ENCODE results near the gene FBXL16. TPM values are rescaled to one million over a fixed set of nuclear protein-coding genes. Genes with fewer than 3 reads are reported as not detected.
A peak's percentile ranks its signal among the peaks of the same experiment; 100 is the strongest.

Gene FBXL16
- total and polyA plus RNA-seq, 9 of the 15 experiments (the other 6 are each of a cell fraction or from before 2014, with no cell fraction given) = 0.21 to 8.2 (median 1.7) TPM

- TF ChIP-seq, protein P1, sequence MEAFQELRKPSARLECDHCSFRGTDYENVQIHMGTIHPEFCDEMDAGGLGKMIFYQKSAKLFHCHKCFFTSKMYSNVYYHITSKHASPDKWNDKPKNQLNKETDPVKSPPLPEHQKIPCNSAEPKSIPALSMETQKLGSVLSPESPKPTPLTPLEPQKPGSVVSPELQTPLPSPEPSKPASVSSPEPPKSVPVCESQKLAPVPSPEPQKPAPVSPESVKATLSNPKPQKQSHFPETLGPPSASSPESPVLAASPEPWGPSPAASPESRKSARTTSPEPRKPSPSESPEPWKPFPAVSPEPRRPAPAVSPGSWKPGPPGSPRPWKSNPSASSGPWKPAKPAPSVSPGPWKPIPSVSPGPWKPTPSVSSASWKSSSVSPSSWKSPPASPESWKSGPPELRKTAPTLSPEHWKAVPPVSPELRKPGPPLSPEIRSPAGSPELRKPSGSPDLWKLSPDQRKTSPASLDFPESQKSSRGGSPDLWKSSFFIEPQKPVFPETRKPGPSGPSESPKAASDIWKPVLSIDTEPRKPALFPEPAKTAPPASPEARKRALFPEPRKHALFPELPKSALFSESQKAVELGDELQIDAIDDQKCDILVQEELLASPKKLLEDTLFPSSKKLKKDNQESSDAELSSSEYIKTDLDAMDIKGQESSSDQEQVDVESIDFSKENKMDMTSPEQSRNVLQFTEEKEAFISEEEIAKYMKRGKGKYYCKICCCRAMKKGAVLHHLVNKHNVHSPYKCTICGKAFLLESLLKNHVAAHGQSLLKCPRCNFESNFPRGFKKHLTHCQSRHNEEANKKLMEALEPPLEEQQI (IDR thresholded peaks at IDR 0.05) = no peak
- TF ChIP-seq DIDO1 (tag; IDR thresholded peaks at IDR 0.05; ENCODE audit: low read depth) (no peak), TAF9B (IDR thresholded peaks at IDR 0.05; ENCODE audit: partially characterized antibody) (no peak), BRD4 (IDR thresholded peaks at IDR 0.05) (0 out of 2 replicates have a peak, but pooled peaks have one; percentile 51), HDAC8 (tag; IDR thresholded peaks at IDR 0.05) (no peak), ZNF583 (CRISPR knock-in tag; IDR thresholded peaks at IDR 0.05) (no peak), GATAD2B (IDR thresholded peaks at IDR 0.05; ENCODE audit: borderline replicate concordance) (peak; percentile 80), SMARCE1 (IDR thresholded peaks at IDR 0.05) (no peak), HDGF (IDR thresholded peaks at IDR 0.05) (no peak), NCOA1 (IDR thresholded peaks at IDR 0.05; ENCODE audit: low read depth) (no peak), HMG20A (CRISPR knock-in tag; conservative IDR thresholded peaks at IDR 0.05) (no peak), MEIS2 (IDR thresholded peaks at IDR 0.05; ENCODE audit: partially characterized antibody) (no peak), ARID4B (CRISPR knock-in tag; IDR thresholded peaks at IDR 0.05) (peak; percentile 18), SFPQ (IDR thresholded peaks at IDR 0.05; ENCODE audit: low read depth, low read length) (no peak), CBX8 (IDR thresholded peaks at IDR 0.05; ENCODE audit: borderline replicate concordance, extremely low read depth, low read depth, low read length, poor library complexity, severe bottlenecking) (no peak), ZC3H8 (IDR thresholded peaks at IDR 0.05) (no peak), KDM5B (IDR thresholded peaks at IDR 0.05; ENCODE audit: insufficient replicate concordance, low read depth, low read length) (peak; percentile 7), ZNF780A (CRISPR knock-in tag; IDR thresholded peaks at IDR 0.05) (no peak), MEF2A (IDR thresholded peaks at IDR 0.05; ENCODE audit: control insufficient read depth, low read depth, low read length) (no peak), HEY1 (CRISPR knock-in tag; IDR thresholded peaks at IDR 0.05; ENCODE audit: borderline replicate concordance) (no peak)
These were observed 21.8 kb upstream of the FBXL16 start (continued) for GRCh38 chr16:727291-727977.

Measured in K562 (cell line).